Ovary (tissue), 3 donors: ENCODE data around the gene BMPR2.

Experiments
- EP300 ChIP-seq: sonication (generic); formaldehyde crosslinking; IDR thresholded peaks from one replicate; pipeline ENCODE4 v1.6.1; 2017; ENCODE audit warnings: antibody characterized with exemption
- POLR2A ChIP-seq: fragments of 450-650 bp; IDR thresholded peaks from one replicate; pipeline ENCODE4 v1.6.1; 2017; ENCODE audit warnings: antibody characterized with exemption, mild to moderate bottlenecking, moderate library complexity
- TF ChIP-seq, protein P1 (sequence below), 3 donors: fragments of 450-650 bp in 2 of 3; fragments of 200-600 bp in 1 of 3; IDR thresholded peaks; one replicate each; pipeline versions ENCODE4 v1.5.1 to v1.8.0; 2016 to 2022; ENCODE audit warnings: antibody characterized with exemption in 3 of 3, mild to moderate bottlenecking in 1 of 3
- donor health status: DM: no; HTN: no; CAD: no.

DNA sequence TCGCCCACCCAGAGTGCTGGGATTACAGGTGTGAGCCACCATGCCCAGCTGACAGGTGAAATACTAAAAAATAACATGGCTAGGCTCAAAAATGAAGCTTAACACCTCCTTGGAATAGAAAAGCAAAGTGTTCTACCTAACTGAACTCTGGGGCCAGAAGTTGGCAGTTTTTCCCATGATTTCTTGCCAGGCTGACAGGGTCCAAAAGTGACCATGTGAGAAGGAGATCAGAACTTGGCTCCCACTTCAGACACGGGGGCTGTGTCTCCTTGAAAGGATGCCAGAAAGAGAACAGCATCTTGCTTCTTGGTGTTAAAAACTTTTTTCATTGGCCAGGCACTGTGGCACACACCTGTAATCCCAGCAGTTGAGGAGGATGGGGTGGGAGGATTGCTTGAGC, 47.0 kb downstream of the BMPR2 start:
- TF ChIP-seq, protein P1, sequence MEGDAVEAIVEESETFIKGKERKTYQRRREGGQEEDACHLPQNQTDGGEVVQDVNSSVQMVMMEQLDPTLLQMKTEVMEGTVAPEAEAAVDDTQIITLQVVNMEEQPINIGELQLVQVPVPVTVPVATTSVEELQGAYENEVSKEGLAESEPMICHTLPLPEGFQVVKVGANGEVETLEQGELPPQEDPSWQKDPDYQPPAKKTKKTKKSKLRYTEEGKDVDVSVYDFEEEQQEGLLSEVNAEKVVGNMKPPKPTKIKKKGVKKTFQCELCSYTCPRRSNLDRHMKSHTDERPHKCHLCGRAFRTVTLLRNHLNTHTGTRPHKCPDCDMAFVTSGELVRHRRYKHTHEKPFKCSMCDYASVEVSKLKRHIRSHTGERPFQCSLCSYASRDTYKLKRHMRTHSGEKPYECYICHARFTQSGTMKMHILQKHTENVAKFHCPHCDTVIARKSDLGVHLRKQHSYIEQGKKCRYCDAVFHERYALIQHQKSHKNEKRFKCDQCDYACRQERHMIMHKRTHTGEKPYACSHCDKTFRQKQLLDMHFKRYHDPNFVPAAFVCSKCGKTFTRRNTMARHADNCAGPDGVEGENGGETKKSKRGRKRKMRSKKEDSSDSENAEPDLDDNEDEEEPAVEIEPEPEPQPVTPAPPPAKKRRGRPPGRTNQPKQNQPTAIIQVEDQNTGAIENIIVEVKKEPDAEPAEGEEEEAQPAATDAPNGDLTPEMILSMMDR (IDR thresholded peaks at IDR 0.05), result no peak
- TF ChIP-seq POLR2A (no peak), EP300 (no peak)
